GM12875 (cell line): Measurements from ENCODE around the gene LYSMD4.
"Not testable (repeated sequence)": the region's sequence is repeated elsewhere in the genome, so short reads cannot be mapped to it uniquely, and the experiment has no call there.

Experiments
- H3K4me3 ChIP-seq: one replicate; pipeline ENCODE4 v1.5.1; 2011; ENCODE audit warnings: low read depth, low read length, control low read depth
- TF ChIP-seq, protein P1 (sequence below): IDR thresholded peaks from 2 replicates; pipeline ENCODE4 v1.5.1; 2011; ENCODE audit warnings: low read depth, mild to moderate bottlenecking, control low read depth, inconsistent platforms, low read length, moderate library complexity, borderline replicate concordance; ENCODE audit not compliant: insufficient read depth

The LYSMD4 gene

GRCh38 chr15:99753066-99753465, 19.8 kb upstream of the LYSMD4 start:
- TF ChIP-seq, protein P1, sequence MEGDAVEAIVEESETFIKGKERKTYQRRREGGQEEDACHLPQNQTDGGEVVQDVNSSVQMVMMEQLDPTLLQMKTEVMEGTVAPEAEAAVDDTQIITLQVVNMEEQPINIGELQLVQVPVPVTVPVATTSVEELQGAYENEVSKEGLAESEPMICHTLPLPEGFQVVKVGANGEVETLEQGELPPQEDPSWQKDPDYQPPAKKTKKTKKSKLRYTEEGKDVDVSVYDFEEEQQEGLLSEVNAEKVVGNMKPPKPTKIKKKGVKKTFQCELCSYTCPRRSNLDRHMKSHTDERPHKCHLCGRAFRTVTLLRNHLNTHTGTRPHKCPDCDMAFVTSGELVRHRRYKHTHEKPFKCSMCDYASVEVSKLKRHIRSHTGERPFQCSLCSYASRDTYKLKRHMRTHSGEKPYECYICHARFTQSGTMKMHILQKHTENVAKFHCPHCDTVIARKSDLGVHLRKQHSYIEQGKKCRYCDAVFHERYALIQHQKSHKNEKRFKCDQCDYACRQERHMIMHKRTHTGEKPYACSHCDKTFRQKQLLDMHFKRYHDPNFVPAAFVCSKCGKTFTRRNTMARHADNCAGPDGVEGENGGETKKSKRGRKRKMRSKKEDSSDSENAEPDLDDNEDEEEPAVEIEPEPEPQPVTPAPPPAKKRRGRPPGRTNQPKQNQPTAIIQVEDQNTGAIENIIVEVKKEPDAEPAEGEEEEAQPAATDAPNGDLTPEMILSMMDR = no peak
- H3K4me3 ChIP-seq = no peak overlapping the region

DNA sequence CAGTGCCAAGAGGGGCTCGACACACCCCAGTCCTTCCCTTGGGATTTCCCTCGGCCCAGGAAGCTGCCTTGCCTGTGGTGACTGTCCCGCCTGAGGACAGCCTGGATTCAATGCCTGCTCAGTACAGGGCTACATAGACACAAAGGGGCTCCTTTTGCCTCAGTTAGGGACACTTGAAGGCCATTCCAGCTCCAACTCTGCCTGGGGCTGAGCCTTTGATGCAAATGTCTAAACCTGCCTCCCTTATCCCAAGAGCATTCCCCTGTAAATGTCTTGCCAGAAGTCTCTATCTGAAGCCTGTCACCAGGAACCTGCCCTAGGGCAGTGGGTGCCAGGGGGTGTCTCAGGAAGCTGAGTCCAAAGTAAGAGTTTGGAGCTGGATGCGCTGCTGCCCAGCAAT, 19.3 kb upstream of the LYSMD4 start:
- TF ChIP-seq, protein P1 = no peak
- H3K4me3 ChIP-seq = no peak overlapping the region

DNA sequence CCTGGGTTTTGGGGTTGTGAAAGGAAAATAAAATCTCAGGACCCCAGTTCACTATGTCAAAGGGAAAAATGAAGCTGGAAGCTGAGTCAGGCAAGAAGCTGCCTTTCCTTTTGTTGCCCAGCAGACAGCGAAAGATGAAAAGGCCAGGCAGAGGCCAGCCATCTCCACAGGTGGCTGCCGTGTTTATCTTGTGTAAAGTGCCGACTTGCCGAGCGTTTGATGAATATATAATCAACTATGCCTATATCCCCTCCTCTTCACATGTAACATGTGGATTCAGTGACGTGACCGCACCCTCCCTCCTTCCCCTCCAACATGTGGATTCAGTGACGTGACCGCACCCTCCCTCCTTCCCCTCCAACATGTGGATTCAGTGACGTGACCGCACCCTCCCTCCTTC, 17.1 kb upstream of the LYSMD4 start:
- H3K4me3 ChIP-seq = not testable (repeated sequence)

DNA sequence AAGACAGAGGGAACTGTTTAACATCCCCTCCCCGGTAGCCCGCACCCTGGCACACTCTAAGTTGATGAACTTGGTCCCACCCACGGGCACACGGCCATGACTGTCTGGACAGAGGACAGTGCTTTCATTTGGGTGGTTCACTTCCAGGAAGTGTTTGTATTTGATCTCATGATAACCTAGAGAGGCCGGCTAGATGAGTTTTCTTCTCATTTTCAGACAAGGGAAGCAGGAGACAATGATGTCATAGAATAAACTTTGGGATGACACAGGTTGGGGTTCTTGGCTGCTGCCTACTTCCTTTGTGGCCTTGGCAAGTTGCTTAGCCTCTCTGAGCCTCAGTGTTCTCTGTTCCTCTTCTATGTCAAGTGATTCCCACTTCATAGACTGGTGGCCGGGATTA, 16.1 kb upstream of the LYSMD4 start:
- no peak overlapping the region for H3K4me3 ChIP-seq
- TF ChIP-seq, protein P1 = no peak

GRCh38 chr15:99745370-99746086, 12.3 kb upstream of the LYSMD4 start:
- H3K4me3 ChIP-seq = no peak overlapping the region
- TF ChIP-seq, protein P1 = no peak

DNA sequence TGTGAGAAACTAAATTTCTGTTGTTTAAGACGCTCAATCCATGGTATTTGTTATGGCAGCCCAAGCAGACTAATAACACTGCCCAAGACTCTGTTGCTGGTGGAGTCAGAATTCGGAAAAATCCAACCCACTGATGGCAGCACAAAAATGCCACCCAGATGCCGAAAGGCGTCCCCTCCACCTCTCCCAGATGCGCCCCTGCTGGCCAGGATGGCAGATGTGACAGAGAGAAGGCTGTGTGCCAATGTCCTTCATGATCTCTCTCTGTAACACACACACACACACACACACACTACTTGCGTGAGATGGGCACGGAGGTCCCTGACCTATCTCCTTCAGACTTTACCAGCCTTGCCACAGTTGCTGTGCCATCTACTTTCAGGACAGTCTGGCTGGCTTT, 10.9 kb upstream of the LYSMD4 start:
- no peak overlapping the region for H3K4me3 ChIP-seq
- TF ChIP-seq, protein P1 = no peak

- no peak overlapping the region for H3K4me3 ChIP-seq
- TF ChIP-seq, protein P1 = no peak
These were observed 8.6 kb upstream of the LYSMD4 start for GRCh38 chr15:99741835-99742234.
